ENCODE results near the gene EVC.

EVC gene

GRCh38 chr4:5782829-5783476, 72.0 kb downstream of the EVC start:
- TF ChIP-seq CTCF (IDR thresholded peaks at IDR 0.05; ENCODE audit: insufficient read depth, low read depth, low read length, missing control alignments): no peak

GRCh38 chr4:5783486-5783885, 72.5 kb downstream of the EVC start:
- no peak for DNase-seq (ENCODE audit: low read depth)
- H3K4me3 ChIP-seq (ENCODE audit: low read depth, low read length): no peak overlapping the region
- TF ChIP-seq CTCF (IDR thresholded peaks at IDR 0.05; ENCODE audit: insufficient read depth, low read depth, low read length, missing control alignments): no peak

More at GRCh38 chr4:5782829-5783476, 72.0 kb downstream of the EVC start:
- DNase-seq (ENCODE audit: low read depth): no peak
- H3K4me3 ChIP-seq (ENCODE audit: low read depth, low read length): no peak overlapping the region

GRCh38 chr4:5784021-5784420, 73.0 kb downstream of the EVC start:
- DNase-seq (ENCODE audit: low read depth): no peak
- TF ChIP-seq CTCF (IDR thresholded peaks at IDR 0.05; ENCODE audit: insufficient read depth, low read depth, low read length, missing control alignments): no peak
- no peak overlapping the region for H3K4me3 ChIP-seq (ENCODE audit: low read depth, low read length)

- DNase-seq (ENCODE audit: low read depth): no peak
- H3K4me3 ChIP-seq (ENCODE audit: low read depth, low read length): no peak overlapping the region
- no peak for TF ChIP-seq CTCF (IDR thresholded peaks at IDR 0.05; ENCODE audit: insufficient read depth, low read depth, low read length, missing control alignments)
Observed at GRCh38 chr4:5784960-5785611, 74.1 kb downstream of the EVC start.

GRCh38 chr4:5785806-5786680, 75.0 kb downstream of the EVC start:
- no peak for DNase-seq (ENCODE audit: low read depth)
- no peak for TF ChIP-seq CTCF (IDR thresholded peaks at IDR 0.05; ENCODE audit: insufficient read depth, low read depth, low read length, missing control alignments)
- H3K4me3 ChIP-seq (ENCODE audit: low read depth, low read length): no peak overlapping the region

- H3K4me3 ChIP-seq (ENCODE audit: low read depth, low read length): no peak overlapping the region
- DNase-seq (ENCODE audit: low read depth): no peak
- no peak for TF ChIP-seq CTCF (IDR thresholded peaks at IDR 0.05; ENCODE audit: insufficient read depth, low read depth, low read length, missing control alignments)
Observed at GRCh38 chr4:5787311-5787710, 76.3 kb downstream of the EVC start.

Measured in GM12865 (cell line).